K562 (cell line): ENCODE results near the gene TBC1D1. TPM values are rescaled to one million over a fixed set of nuclear protein-coding genes. Genes with fewer than 3 reads are reported as not detected.

ENCODE experiments used
- ATAC-seq: fragments of 200-7000 bp; cut with Tn5 transposase; 3 replicates; pipeline ENCODE4 v1.9.1; 2020; ENCODE audit warnings: moderate library complexity
- BruUV-seq: library from RNA; stranded (reverse); fragments of 400-500 nt; replicated peaks from 2 replicates; lab custom pipeline; 2021; lab: Mats Ljungman, UMichigan
- CTCF ChIA-PET: fragments of 300-600 bp; formaldehyde crosslinking; extraction: SDS; loops from one replicate; lab custom pipeline; 2021; ENCODE audit warnings: low intra/inter-chr PET ratio; lab: Yijun Ruan, JAX
- POLR2A ChIA-PET: fragments of 300-600, 350-650 bp; sonication (Branson Sonifier 250); formaldehyde crosslinking; extraction: SDS; loops from one replicate; lab custom pipeline; 2021; ENCODE audit warnings: antibody characterized with exemption, inconsistent platforms; lab: Yijun Ruan, JAX
- DNase-seq, 4 experiments: peaks; one replicate each; pipeline versions ENCODE4 v3.0.0 to v3.0.0-alpha.2; 2011 to 2018; ENCODE audit warnings: low spot score in 3 of 4, mixed read lengths in 3 of 4; ENCODE audit errors: extremely low read depth in 1 of 4
- FAIRE-seq: peaks from 2 replicates; lab custom pipeline; 2011; peaks lifted over from hg19 to GRCh38; lab: Jason Lieb, UNC
- H2AFZ ChIP-seq: 2 replicates; pipeline ENCODE4 v1.6.0; 2011; ENCODE audit warnings: low read depth, low read length, control low read depth, inconsistent platforms
- H3K27ac ChIP-seq: fragments of 200-600 bp; 3 replicates; pipeline ENCODE4 v1.8.0; 2011; ENCODE audit warnings: low read depth, mild to moderate bottlenecking, control low read depth, inconsistent platforms, low read length, moderate library complexity, mixed read lengths; ENCODE audit errors: extremely low read depth
- H3K27me3 ChIP-seq, 2 experiments: fragments of 300-600 bp in 1 of 2; 2 replicates in 1 of 2; 3 replicates in 1 of 2; pipeline versions ENCODE4 v1.6.0 to v1.8.0; 2011; ENCODE audit warnings: inconsistent platforms in 2 of 2, low read length in 2 of 2, mild to moderate bottlenecking in 1 of 2, mixed read lengths in 1 of 2, moderate library complexity in 1 of 2; ENCODE audit not compliant: control insufficient read depth in 2 of 2, insufficient read depth in 2 of 2
- H3K36me3 ChIP-seq: fragments of 300-600 bp; 3 replicates; pipeline ENCODE4 v1.8.0; 2011; ENCODE audit warnings: mild to moderate bottlenecking, low read length, inconsistent platforms; ENCODE audit not compliant: control insufficient read depth, insufficient read depth
- H3K4me1 ChIP-seq, 2 experiments: fragments of 200-600 bp in 1 of 2; replicated peaks in 1 of 2; 2 replicates in 1 of 2; 3 replicates in 1 of 2; pipeline versions ENCODE4 v1.5.1 to v1.8.0; 2011; ENCODE audit warnings: inconsistent platforms in 2 of 2, low read length in 2 of 2, mild to moderate bottlenecking in 1 of 2, mixed read lengths in 1 of 2, moderate library complexity in 1 of 2; ENCODE audit not compliant: control insufficient read depth in 2 of 2, insufficient read depth in 2 of 2
- H3K4me2 ChIP-seq: 2 replicates; pipeline ENCODE4 v1.6.1; 2011; ENCODE audit warnings: low read length, control low read depth, inconsistent platforms, mixed read lengths; ENCODE audit not compliant: insufficient read depth
- H3K4me3 ChIP-seq: fragments of 200-600 bp; sonication (generic), shearing (Covaris generic); 2 replicates; pipeline ENCODE4 v1.5.1; 2016; ENCODE audit warnings: control low read depth, inconsistent platforms
- H3K79me2 ChIP-seq: fragments of 200-600 bp; 3 replicates; pipeline ENCODE4 v1.8.0; 2011; ENCODE audit warnings: low read length, inconsistent platforms; ENCODE audit not compliant: control insufficient read depth, insufficient read depth
- H3K9ac ChIP-seq, 2 experiments: 2 replicates each; pipeline versions ENCODE4 v1.6.0 to v1.6.1; 2011; ENCODE audit warnings: low read depth in 2 of 2, low read length in 2 of 2, control low read depth in 1 of 2, inconsistent platforms in 1 of 2, mild to moderate bottlenecking in 1 of 2, mixed read lengths in 1 of 2; ENCODE audit not compliant: insufficient read depth in 1 of 2
- H3K9me1 ChIP-seq: one replicate; pipeline ENCODE4 v1.6.0; 2011; ENCODE audit warnings: inconsistent platforms, mild to moderate bottlenecking, low read length, moderate library complexity; ENCODE audit not compliant: control insufficient read depth, insufficient read depth
- H3K9me3 ChIP-seq: replicated peaks from 2 replicates; pipeline ENCODE4 v1.5.1; 2011; ENCODE audit warnings: low read depth, low read length, inconsistent platforms; ENCODE audit not compliant: control insufficient read depth, insufficient read depth
- H4K20me1 ChIP-seq: replicated peaks from 2 replicates; pipeline ENCODE4 v1.6.1; 2011; ENCODE audit warnings: low read length, inconsistent platforms, mixed read lengths; ENCODE audit not compliant: control insufficient read depth, insufficient read depth
- ARHGAP35 ChIP-seq: fragments of 450-650 bp; IDR thresholded peaks from 2 replicates; pipeline ENCODE4 v1.6.1; 2018; ENCODE audit not compliant: partially characterized antibody
- EGR1 ChIP-seq: fragments of 450-650 bp; conservative IDR thresholded peaks from 2 replicates; pipeline ENCODE4 v1.6.1; 2017; ENCODE audit warnings: mild to moderate bottlenecking
- JUND ChIP-seq, 2 experiments: IDR thresholded peaks; 2 replicates in 1 of 2; 3 replicates in 1 of 2; pipeline ENCODE4 v1.6.1; 2011; ENCODE audit warnings: borderline replicate concordance in 2 of 2, low read depth in 2 of 2, low read length in 2 of 2, improper control_type of control experiment in 1 of 2, missing biosample characterization in 1 of 2, missing genetic modification characterization in 1 of 2, missing genetic modification reagents in 1 of 2
- whole genome bisulfite sequencing: fragments of 100-300 bp; shearing (Covaris generic); methylation state at CpG from one replicate; pipeline ENCODE4 v1.1.6; 2016; ENCODE audit warnings: low coverage, mixed read lengths; ENCODE audit not compliant: insufficient coverage; ENCODE audit errors: missing lambda C conversion rate; 5-methylcytosine and 5-hydroxymethylcytosine counted together
- in situ Hi-C: fragments of 300-500 bp; cut with MboI; formaldehyde crosslinking; loops from 4 replicates; pipeline ENCODE4 v1.15.0; 2018; ENCODE audit warnings: inconsistent platforms, mixed read lengths
- intact Hi-C: fragments of 100-400 bp; cut with micrococcal nuclease; formaldehyde crosslinking; loops from 2 replicates; pipeline ENCODE4 v1.14.2; 2022
- polyA plus RNA-seq, 8 experiments: library from polyadenylated mRNA; depleted of rRNA in 4 of 8; stranded (reverse) in 5 of 8; unstranded in 3 of 8; fragments of >200 nt; fragmentation: Nextera tagmentation in 2 of 8; fragmentation: Illumina TruSeq in 1 of 8; extraction: Ambion mirVana in 2 of 8; extraction: Trizol in 1 of 8; gene quantifications; 2 replicates each; pipeline versions ENCODE4 v1.2.1 to v1.2.3, GENCODE V29; 2011 to 2014; ENCODE audit warnings: inconsistent platforms in 1 of 8, missing spikeins in 1 of 8
- total RNA-seq, 7 experiments: library from RNA; depleted of rRNA in 6 of 7; stranded (reverse); fragments of >200 nt in 6 of 7; fragmentation: Illumina TruSeq in 2 of 7; extraction: Trizol in 2 of 7; gene quantifications; 2 replicates each; pipeline versions ENCODE4 v1.2.1 to v1.2.3, GENCODE V29; 2011 to 2021; ENCODE audit warnings: low replicate concordance in 1 of 7
- TF ChIP-seq, protein P1 (sequence below): fragments of 450-650 bp; IDR thresholded peaks from 2 replicates; pipeline ENCODE4 v1.6.1; 2016

Gene TBC1D1
- total and polyA plus RNA-seq, 9 of the 15 experiments (the other 6 are each of a cell fraction or from before 2014, with no cell fraction given) = 0.59 to 14.2 (median 8.8) TPM

DNA sequence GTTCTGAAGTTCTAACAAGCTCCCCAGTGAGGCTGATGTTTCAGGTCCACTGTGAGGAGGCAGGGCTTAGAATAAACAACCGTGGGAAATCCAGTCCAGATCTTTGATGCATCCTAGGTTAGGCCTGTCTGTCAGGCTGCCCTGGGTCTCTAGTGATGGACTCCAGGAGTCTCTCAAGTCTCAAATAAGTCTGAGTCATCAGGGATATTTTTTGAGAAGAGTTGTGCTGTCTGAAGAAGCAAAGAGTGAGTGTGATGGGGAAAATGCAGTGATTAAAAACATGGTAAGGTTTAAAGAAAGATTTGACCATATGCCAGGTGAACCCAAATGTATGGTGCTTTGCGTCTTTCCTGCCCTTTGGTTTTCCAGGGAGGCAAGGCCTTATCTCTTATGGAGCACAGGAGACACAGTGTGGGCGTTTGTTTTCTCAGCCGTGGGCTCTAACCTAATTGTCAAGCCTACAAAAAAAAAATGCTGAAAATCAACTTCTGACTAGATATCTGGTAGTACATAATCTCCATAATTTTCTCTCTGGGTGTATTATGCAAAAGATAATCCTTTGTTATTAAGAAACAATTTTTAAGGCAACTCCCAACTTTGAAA is 170.0 kb downstream of the TBC1D1 start:
- Histone ChIP-seq H2AFZ (no peak overlapping the region), H3K9me3 (no peaks in the 10 kb centered on the region), H3K36me3 (no peaks in the 10 kb centered on the region), H3K9me1 (no peaks in the 10 kb centered on the region), H3K4me2 (no peak overlapping the region), H3K4me3 (no peak overlapping the region), H3K79me2 (no peaks in the 10 kb centered on the region), H3K27me3 (peaks cover 6 to 20% of the 10 kb centered on the region in 2 experiments; a peak in 3 of 5 replicates), H4K20me1 (no peaks in the 10 kb centered on the region), H3K9ac (no peak overlapping the region), H3K4me1 (peaks cover 4 to 10% of the 10 kb centered on the region in 2 experiments; a peak in 2 of 5 replicates), H3K27ac (no peak overlapping the region)
- BruUV-seq = no TSS peak
- 0 out of 2 replicates have a peak, but pooled peaks have one; percentile 8 for TF ChIP-seq JUND (IDR thresholded peaks at IDR 0.05; ENCODE audit: borderline replicate concordance, low read depth, low read length)
- TF ChIP-seq JUND (tag; IDR thresholded peaks at IDR 0.05; ENCODE audit: borderline replicate concordance, low read depth, low read length) = no peak
- TF ChIP-seq, protein P1, sequence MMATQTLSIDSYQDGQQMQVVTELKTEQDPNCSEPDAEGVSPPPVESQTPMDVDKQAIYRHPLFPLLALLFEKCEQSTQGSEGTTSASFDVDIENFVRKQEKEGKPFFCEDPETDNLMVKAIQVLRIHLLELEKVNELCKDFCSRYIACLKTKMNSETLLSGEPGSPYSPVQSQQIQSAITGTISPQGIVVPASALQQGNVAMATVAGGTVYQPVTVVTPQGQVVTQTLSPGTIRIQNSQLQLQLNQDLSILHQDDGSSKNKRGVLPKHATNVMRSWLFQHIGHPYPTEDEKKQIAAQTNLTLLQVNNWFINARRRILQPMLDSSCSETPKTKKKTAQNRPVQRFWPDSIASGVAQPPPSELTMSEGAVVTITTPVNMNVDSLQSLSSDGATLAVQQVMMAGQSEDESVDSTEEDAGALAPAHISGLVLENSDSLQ = peak; percentile 50
- no peak for TF ChIP-seq ARHGAP35
- TF ChIP-seq EGR1 = peak; percentile 64
- FAIRE-seq = peak; percentile 40
- ChIA-PET POLR2A (no interaction called here), CTCF (interaction anchor here (1.4 to 2.7 kb wide), 3 partner anchors 119 to 722 kb away, joined by 4 to 20 read pairs (median 14); partner anchors contain the start of gene TLR10)
- intact Hi-C loops = loop anchor here (5.0 to 10.0 kb wide), 4 partner anchors 324 to 1074 kb away; partner anchors contain the start of gene TLR6
- no peak for ATAC-seq
- no peak for DNase-seq
- in situ Hi-C loops = loop anchor here (5.0 to 25.0 kb wide), 2 partner anchors 671 to 1076 kb away; no protein-coding TSS in a partner anchor
- WGBS = 0% methylated on average over 4 of the region's 4 CpGs
